H9 (cell line): Measurements from ENCODE around the gene PLA2G10. TPM values are rescaled to one million over a fixed set of nuclear protein-coding genes. Genes with fewer than 3 reads are reported as not detected.

ENCODE experiments used
- DNase-seq: peaks from one replicate; pipeline ENCODE4 v3.0.0-alpha.2; 2017
- H2AFZ ChIP-seq: one replicate; pipeline ENCODE4 v1.6.1; 2013; ENCODE audit warnings: mild to moderate bottlenecking, low read length, control low read depth, moderate library complexity
- H2AK5ac ChIP-seq: 2 replicates; pipeline ENCODE4 v1.6.1; 2013; ENCODE audit warnings: low read length, control low read depth, mixed read lengths; ENCODE audit not compliant: insufficient read length
- H2BK120ac ChIP-seq: one replicate; pipeline ENCODE4 v1.6.1; 2013; ENCODE audit warnings: low read depth, mild to moderate bottlenecking, low read length, control low read depth, inconsistent platforms; ENCODE audit not compliant: poor library complexity, severe bottlenecking
- H2BK12ac ChIP-seq: 2 replicates; pipeline ENCODE4 v1.6.1; 2013; ENCODE audit warnings: low read length, control low read depth, mixed read lengths, low read depth; ENCODE audit not compliant: insufficient read length
- H2BK15ac ChIP-seq: 2 replicates; pipeline ENCODE4 v1.6.1; 2013; ENCODE audit warnings: low read depth, low read length, control low read depth
- H2BK20ac ChIP-seq: one replicate; pipeline ENCODE4 v1.6.1; 2013; ENCODE audit warnings: low read depth, mild to moderate bottlenecking, low read length, control low read depth, inconsistent platforms; ENCODE audit not compliant: poor library complexity, severe bottlenecking
- H2BK5ac ChIP-seq: 2 replicates; pipeline ENCODE4 v1.6.1; 2013; ENCODE audit warnings: low read length, control low read depth, mixed read lengths; ENCODE audit not compliant: insufficient read length
- H3K14ac ChIP-seq: 2 replicates; pipeline ENCODE4 v1.6.1; 2013; ENCODE audit warnings: low read length, control low read depth; ENCODE audit not compliant: insufficient read depth
- H3K18ac ChIP-seq: 2 replicates; pipeline ENCODE4 v1.6.1; 2013; ENCODE audit warnings: low read depth, mild to moderate bottlenecking, mixed read lengths, low read length, control low read depth; ENCODE audit not compliant: insufficient read length
- H3K23ac ChIP-seq: 2 replicates; pipeline ENCODE4 v1.6.1; 2013; ENCODE audit warnings: low read length, control low read depth, mixed read lengths, low read depth; ENCODE audit not compliant: insufficient read length
- H3K23me2 ChIP-seq: 2 replicates; pipeline ENCODE4 v1.6.1; 2013; ENCODE audit warnings: low read depth, mild to moderate bottlenecking, mixed read lengths, low read length, control low read depth; ENCODE audit not compliant: insufficient read length, poor library complexity, severe bottlenecking
- H3K27ac ChIP-seq: 2 replicates; pipeline ENCODE4 v1.5.1; 2013; ENCODE audit warnings: low read length, control low read depth, mixed read lengths, low read depth; ENCODE audit not compliant: insufficient read length
- H3K27me3 ChIP-seq: 2 replicates; pipeline ENCODE4 v1.6.1; 2013; ENCODE audit warnings: low read length, control low read depth, inconsistent platforms; ENCODE audit not compliant: insufficient read depth
- H3K4ac ChIP-seq: 2 replicates; pipeline ENCODE4 v1.6.1; 2013; ENCODE audit warnings: low read depth, mild to moderate bottlenecking, control low read depth, inconsistent platforms, low read length, moderate library complexity
- H3K4me1 ChIP-seq: 2 replicates; pipeline ENCODE4 v1.6.1; 2013; ENCODE audit warnings: low read length, control low read depth, inconsistent platforms; ENCODE audit not compliant: insufficient read depth
- H3K4me2 ChIP-seq: 2 replicates; pipeline ENCODE4 v1.6.1; 2013; ENCODE audit warnings: low read length, control low read depth, mixed read lengths; ENCODE audit not compliant: insufficient read length, insufficient read depth
- H3K56ac ChIP-seq: 2 replicates; pipeline ENCODE4 v1.6.1; 2013; ENCODE audit warnings: low read depth, mild to moderate bottlenecking, mixed read lengths, low read length, control low read depth; ENCODE audit not compliant: insufficient read length
- H3K79me1 ChIP-seq: 2 replicates; pipeline ENCODE4 v1.6.1; 2013; ENCODE audit warnings: low read depth, mild to moderate bottlenecking, moderate library complexity, low read length, control low read depth, inconsistent platforms; ENCODE audit not compliant: insufficient read depth, poor library complexity, severe bottlenecking
- H3K79me2 ChIP-seq: 2 replicates; pipeline ENCODE4 v1.6.1; 2013; ENCODE audit warnings: low read length, control low read depth, inconsistent platforms; ENCODE audit not compliant: insufficient read depth
- H3K9ac ChIP-seq: 2 replicates; pipeline ENCODE4 v1.6.1; 2013; ENCODE audit warnings: low read length, control low read depth, mixed read lengths; ENCODE audit not compliant: insufficient read length; ENCODE audit errors: extremely low read depth
- H3K9me3 ChIP-seq: one replicate; pipeline ENCODE4 v1.6.1; 2013; ENCODE audit warnings: low read depth, low read length, inconsistent platforms; ENCODE audit not compliant: control insufficient read depth
- H3T11ph ChIP-seq: one replicate; pipeline ENCODE4 v1.6.1; 2013; ENCODE audit warnings: mild to moderate bottlenecking, low read length, control low read depth, inconsistent platforms
- H4K20me1 ChIP-seq: one replicate; pipeline ENCODE4 v1.6.1; 2013; ENCODE audit not compliant: control insufficient read depth, insufficient read length, insufficient read depth
- H4K5ac ChIP-seq: 2 replicates; pipeline ENCODE4 v1.6.1; 2013; ENCODE audit warnings: low read depth, mild to moderate bottlenecking, mixed read lengths, low read length, control low read depth; ENCODE audit not compliant: insufficient read length
- H4K8ac ChIP-seq: replicated peaks from 2 replicates; pipeline ENCODE4 v1.6.1; 2013; ENCODE audit warnings: low read length, control low read depth, mixed read lengths, low read depth; ENCODE audit not compliant: insufficient read length
- H4K91ac ChIP-seq: 2 replicates; pipeline ENCODE4 v1.6.1; 2013; ENCODE audit warnings: low read depth, mild to moderate bottlenecking, moderate library complexity, mixed read lengths, low read length, control low read depth; ENCODE audit not compliant: insufficient read length
- H3K27ac Mint-ChIP-seq, 3 experiments: 2 replicates in 2 of 3; 3 replicates in 1 of 3; pipeline ENCODE4 v1.8.0; 2020 to 2021; ENCODE audit warnings: mixed read lengths in 3 of 3, mild to moderate bottlenecking in 1 of 3, moderate library complexity in 1 of 3
- H3K27me3 Mint-ChIP-seq: 2 replicates; pipeline ENCODE4 v1.8.0; 2021; ENCODE audit warnings: low read depth, mild to moderate bottlenecking, moderate library complexity, mixed read lengths
- H3K36me3 Mint-ChIP-seq, 3 experiments: 2 replicates in 2 of 3; 3 replicates in 1 of 3; pipeline ENCODE4 v1.8.0; 2020 to 2021; ENCODE audit warnings: low read depth in 3 of 3, mixed read lengths in 3 of 3; ENCODE audit not compliant: insufficient read depth in 1 of 3
- H3K4me1 Mint-ChIP-seq, 2 experiments: 2 replicates each; pipeline ENCODE4 v1.8.0; 2020; ENCODE audit warnings: mixed read lengths in 2 of 2
- H3K4me3 Mint-ChIP-seq, 2 experiments: 2 replicates in 1 of 2; 3 replicates in 1 of 2; pipeline ENCODE4 v1.8.0; 2020 to 2021; ENCODE audit warnings: mild to moderate bottlenecking in 2 of 2, mixed read lengths in 2 of 2, moderate library complexity in 1 of 2
- H3K9me3 Mint-ChIP-seq, 2 experiments: 2 replicates in 1 of 2; 3 replicates in 1 of 2; pipeline ENCODE4 v1.8.0; 2020; ENCODE audit warnings: mild to moderate bottlenecking in 2 of 2, mixed read lengths in 2 of 2, moderate library complexity in 1 of 2
- CTCF ChIP-seq: fragments of 200-600 bp; sonication (generic); conservative IDR thresholded peaks from 3 replicates; pipeline ENCODE4 v1.8.0; 2021; ENCODE audit warnings: antibody characterized with exemption, mild to moderate bottlenecking
- WGBS: extraction: QIAGEN DNeasy Blood & Tissue Kit; methylation state at CpG from one replicate; pipeline ENCODE4 v1.1.7; 2013; ENCODE audit warnings: missing lambda C conversion rate, low lambda C conversion rate, mixed read lengths; ENCODE audit not compliant: insufficient read length; ENCODE audit errors: extremely low coverage; 5-methylcytosine and 5-hydroxymethylcytosine counted together
- total RNA-seq: library from RNA; stranded (reverse); gene quantifications from 2 replicates; pipeline ENCODE4 v1.2.1, GENCODE V29; 2021

Gene PLA2G10
- total RNA-seq, 1 experiment from 2014 or later: 2.2 TPM

- Mint-ChIP-seq H3K4me3 (peak overlapping the region; percentile 93 to 95), H3K9me3 (no peaks in the 10 kb centered on the region), H3K36me3 (peaks cover 16 to 45% (median 44%) of the 10 kb centered on the region in 3 experiments; a peak in 6 of 7 replicates), H3K27ac (peak overlapping the region; percentile 97 to 99 (median 99)), H3K4me1 (peaks cover 11 to 20% of the 10 kb centered on the region in 2 experiments), H3K27me3 (no peaks in the 10 kb centered on the region)
- H3K27me3 ChIP-seq: no peaks in the 10 kb centered on the region
- H4K8ac ChIP-seq: no peak overlapping the region
- H3K9me3 ChIP-seq: no peaks in the 10 kb centered on the region
- WGBS: no CpG with 5 or more reads among the region's 12 CpGs
- no peaks in the 10 kb centered on the region for H3K79me1 ChIP-seq
- H3K18ac ChIP-seq: peak overlapping the region; percentile 95
- H4K20me1 ChIP-seq: no peaks in the 10 kb centered on the region
- no peak overlapping the region for H4K5ac ChIP-seq
- peak overlapping the region; percentile 91 for H3K4me2 ChIP-seq
- no peak for TF ChIP-seq CTCF
- H3K27ac ChIP-seq: no peak overlapping the region
- H3K23me2 ChIP-seq: peaks cover 17% of the 10 kb centered on the region
- H2BK12ac ChIP-seq: no peak overlapping the region
- H2BK5ac ChIP-seq: no peak overlapping the region
- H3K4me1 ChIP-seq: no peaks in the 10 kb centered on the region
- peaks cover 4% of the 10 kb centered on the region; the same call in 1 of the 2 replicates for H3K79me2 ChIP-seq
- no peak overlapping the region for H3T11ph ChIP-seq
- H2BK120ac ChIP-seq: no peak overlapping the region
- no peak overlapping the region for H2BK15ac ChIP-seq
- no peak overlapping the region for H4K91ac ChIP-seq
- H3K56ac ChIP-seq: no peak overlapping the region
- peak overlapping the region; percentile 91 for H3K9ac ChIP-seq
- no peak overlapping the region for H3K23ac ChIP-seq
- peak overlapping the region; percentile 98; the same call in 1 of the 2 replicates for H3K14ac ChIP-seq
- no peak overlapping the region for H2AFZ ChIP-seq
- no peak overlapping the region for H3K4ac ChIP-seq
- no peak for DNase-seq
- H2BK20ac ChIP-seq: no peak overlapping the region
- no peak overlapping the region for H2AK5ac ChIP-seq
Measured at GRCh38 chr16:14628806-14629611, 65.1 kb downstream of the PLA2G10 start.
